ENCODE data around the gene ALDH1B1. TPM values are rescaled to one million over a fixed set of nuclear protein-coding genes. Genes with fewer than 3 reads are reported as not detected.
A peak's percentile ranks its signal among the peaks of the same experiment; 100 is the strongest.
"Not testable (repeated sequence)": the region's sequence is repeated elsewhere in the genome, so short reads cannot be mapped to it uniquely, and the experiment has no call there.

The ALDH1B1 gene
- total and polyA plus RNA-seq, 7 donors, result 19.2 to 162 (median 44.1) TPM

DNA sequence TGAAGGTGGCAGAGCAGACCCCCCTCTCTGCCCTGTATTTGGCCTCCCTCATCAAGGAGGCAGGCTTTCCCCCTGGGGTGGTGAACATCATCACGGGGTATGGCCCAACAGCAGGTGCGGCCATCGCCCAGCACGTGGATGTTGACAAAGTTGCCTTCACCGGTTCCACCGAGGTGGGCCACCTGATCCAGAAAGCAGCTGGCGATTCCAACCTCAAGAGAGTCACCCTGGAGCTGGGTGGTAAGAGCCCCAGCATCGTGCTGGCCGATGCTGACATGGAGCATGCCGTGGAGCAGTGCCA lies 3.8 kb downstream of the ALDH1B1 start:
- Histone ChIP-seq H3K27me3 (no peaks in the 10 kb centered on the region), H3K27ac (peak overlapping the region in 3 of 4 donors; percentile 34 to 97 (median 46)), H3K4me1 (peaks cover 0 to 75% (median 35%) of the 10 kb centered on the region in 4 donors), H3K36me3 (peaks cover 12 to 39% (median 19%) of the 10 kb centered on the region in 4 donors), H3K4me3 (no peak overlapping the region), H3K9me3 (no peaks in the 10 kb centered on the region)
- WGBS, 2 donors, result 82 to 86% methylated on average over 10 of the region's 10 CpGs
- intact Hi-C loops (cut with DNase I), result loop anchor here (10.0 kb wide), 4 partner anchors 332 to 1822 kb away; partner anchors contain the start of genes MELK, POLR1E, SHB and TOMM5
- TF ChIP-seq POLR2AphosphoS5 (IDR thresholded peaks at IDR 0.05) (no peak), POLR2A (IDR thresholded peaks at IDR 0.05) (no peak), EP300 (IDR thresholded peaks at IDR 0.05) (no peak)
- TF ChIP-seq, protein P1, sequence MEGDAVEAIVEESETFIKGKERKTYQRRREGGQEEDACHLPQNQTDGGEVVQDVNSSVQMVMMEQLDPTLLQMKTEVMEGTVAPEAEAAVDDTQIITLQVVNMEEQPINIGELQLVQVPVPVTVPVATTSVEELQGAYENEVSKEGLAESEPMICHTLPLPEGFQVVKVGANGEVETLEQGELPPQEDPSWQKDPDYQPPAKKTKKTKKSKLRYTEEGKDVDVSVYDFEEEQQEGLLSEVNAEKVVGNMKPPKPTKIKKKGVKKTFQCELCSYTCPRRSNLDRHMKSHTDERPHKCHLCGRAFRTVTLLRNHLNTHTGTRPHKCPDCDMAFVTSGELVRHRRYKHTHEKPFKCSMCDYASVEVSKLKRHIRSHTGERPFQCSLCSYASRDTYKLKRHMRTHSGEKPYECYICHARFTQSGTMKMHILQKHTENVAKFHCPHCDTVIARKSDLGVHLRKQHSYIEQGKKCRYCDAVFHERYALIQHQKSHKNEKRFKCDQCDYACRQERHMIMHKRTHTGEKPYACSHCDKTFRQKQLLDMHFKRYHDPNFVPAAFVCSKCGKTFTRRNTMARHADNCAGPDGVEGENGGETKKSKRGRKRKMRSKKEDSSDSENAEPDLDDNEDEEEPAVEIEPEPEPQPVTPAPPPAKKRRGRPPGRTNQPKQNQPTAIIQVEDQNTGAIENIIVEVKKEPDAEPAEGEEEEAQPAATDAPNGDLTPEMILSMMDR (IDR thresholded peaks at IDR 0.05), result no peak
- no peak for DNase-seq

- peaks cover 0 to 52% (median 15%) of the 10 kb centered on the region in 4 donors for H3K4me1 ChIP-seq
- H3K27me3 ChIP-seq, H3K9me3 ChIP-seq, H3K4me3 ChIP-seq, DNase-seq: not testable (repeated sequence)
- WGBS, 2 donors, result 45 to 68% methylated on average over 1 of the region's 1 CpG
- H3K27ac ChIP-seq, result peak overlapping the region in 2 of 4 donors; percentile 15 to 97
- H3K36me3 ChIP-seq, result peaks cover 12 to 39% (median 19%) of the 10 kb centered on the region in 4 donors
- intact Hi-C loops (cut with DNase I), result loop anchor here (10.0 kb wide), 4 partner anchors 334 to 1824 kb away; partner anchors contain the start of genes MELK, POLR1E, SHB and TOMM5
Measured at GRCh38 chr9:38399191-38399590, 6.7 kb downstream of the ALDH1B1 start.

- Histone ChIP-seq H3K4me3 (no peak overlapping the region), H3K27ac (no peak overlapping the region), H3K4me1 (peaks cover 0 to 26% (median 5%) of the 10 kb centered on the region in 4 donors), H3K27me3 (peaks cover 0 to 4% (median 0%) of the 10 kb centered on the region in 3 donors), H3K9me3 (no peaks in the 10 kb centered on the region), H3K36me3 (peaks cover 0 to 23% (median 6%) of the 10 kb centered on the region in 4 donors)
- no peak for DNase-seq
- WGBS, 2 donors, result 81 to 85% methylated on average over 6 of the region's 6 CpGs
- intact Hi-C loops (cut with DNase I), result loop anchor here (2.0 kb wide), 1 partner anchor 31 kb away; no protein-coding TSS in a partner anchor
- TF ChIP-seq POLR2AphosphoS5 (IDR thresholded peaks at IDR 0.05) (no peak), POLR2A (IDR thresholded peaks at IDR 0.05) (no peak), EP300 (IDR thresholded peaks at IDR 0.05) (no peak)
- TF ChIP-seq, protein P1 (IDR thresholded peaks at IDR 0.05), result no peak
Measured at GRCh38 chr9:38401994-38402393, 9.5 kb downstream of the ALDH1B1 start.

DNA sequence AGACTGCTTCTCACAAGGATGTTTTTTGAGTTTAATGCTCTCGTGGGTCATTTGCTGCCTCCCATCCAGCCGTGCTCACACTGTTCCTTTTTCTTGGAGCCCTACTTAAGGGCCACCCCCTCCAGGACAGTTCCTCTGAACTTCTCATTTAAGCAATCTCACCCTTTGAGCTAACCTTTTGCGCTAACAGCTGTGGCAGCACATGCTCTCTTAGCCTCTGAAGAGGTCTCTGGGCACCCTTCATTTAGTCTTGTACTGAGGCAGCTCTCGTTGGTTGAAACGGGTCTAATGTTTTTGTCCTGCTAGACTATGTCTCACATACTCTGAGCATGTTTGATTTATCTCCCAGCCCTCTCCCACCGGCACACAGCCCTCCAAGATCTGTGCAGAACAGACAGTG lies 11.8 kb downstream of the ALDH1B1 start:
- H3K27ac ChIP-seq, result no peak overlapping the region
- peaks cover 0 to 8% (median 5%) of the 10 kb centered on the region in 4 donors for H3K4me1 ChIP-seq
- no peak for DNase-seq
- H3K4me3 ChIP-seq, result no peak overlapping the region
- peaks cover 0 to 4% (median 0%) of the 10 kb centered on the region in 3 donors for H3K27me3 ChIP-seq
- peaks cover 0 to 2% (median 0%) of the 10 kb centered on the region in 4 donors for H3K36me3 ChIP-seq
- intact Hi-C loops (cut with DNase I), result no loop called here
- WGBS, 2 donors, result 72 to 74% methylated on average over 6 of the region's 6 CpGs
- TF ChIP-seq POLR2A (IDR thresholded peaks at IDR 0.05) (no peak), POLR2AphosphoS5 (IDR thresholded peaks at IDR 0.05) (no peak)
- TF ChIP-seq, protein P1 (IDR thresholded peaks at IDR 0.05), result no peak
- no peaks in the 10 kb centered on the region for H3K9me3 ChIP-seq

GRCh38 chr9:38405785-38406184 lies 13.3 kb downstream of the ALDH1B1 start:
- DNase-seq, result no peak
- Histone ChIP-seq H3K36me3 (no peaks in the 10 kb centered on the region), H3K27me3 (peaks cover 0 to 4% (median 0%) of the 10 kb centered on the region in 3 donors), H3K27ac (no peak overlapping the region), H3K4me3 (no peak overlapping the region), H3K4me1 (peaks cover 0 to 1% (median 0%) of the 10 kb centered on the region in 4 donors), H3K9me3 (no peaks in the 10 kb centered on the region)
- intact Hi-C loops (cut with DNase I), result no loop called here
- 84 to 85% methylated on average over 3 of the region's 3 CpGs for WGBS, 2 donors
- TF ChIP-seq, protein P1 (IDR thresholded peaks at IDR 0.05), result no peak
- TF ChIP-seq EP300 (IDR thresholded peaks at IDR 0.05), result no peak
- no peak for TF ChIP-seq POLR2A (IDR thresholded peaks at IDR 0.05)
- no peak for TF ChIP-seq POLR2AphosphoS5 (IDR thresholded peaks at IDR 0.05)

Data from sigmoid colon (tissue), 7 donors.